Stomach smooth muscle (tissue), 2 donors: Measurements from ENCODE around the gene GSTA3.
"Not testable (repeated sequence)": the region's sequence is repeated elsewhere in the genome, so short reads cannot be mapped to it uniquely, and the experiment has no call there.

Experiments
- H3K27ac ChIP-seq: one replicate; pipeline ENCODE4 v1.7.0; 2013; ENCODE audit warnings: mild to moderate bottlenecking, low read length, inconsistent platforms
- H3K27me3 ChIP-seq, 2 donors: one replicate each; pipeline ENCODE4 v1.7.0; 2013; ENCODE audit warnings: low read length in 2 of 2; ENCODE audit not compliant: insufficient read depth in 2 of 2, control insufficient read depth in 1 of 2
- H3K36me3 ChIP-seq, 2 donors: one replicate each; pipeline ENCODE4 v1.7.0; 2013; ENCODE audit warnings: low read length in 2 of 2; ENCODE audit not compliant: control insufficient read depth in 2 of 2, insufficient read depth in 2 of 2
- H3K4me1 ChIP-seq: one replicate; pipeline ENCODE4 v1.7.0; 2013; ENCODE audit warnings: low read length; ENCODE audit not compliant: control insufficient read depth, insufficient read depth
- H3K4me3 ChIP-seq, 2 donors: one replicate each; pipeline ENCODE4 v1.7.0; 2013; ENCODE audit warnings: low read length in 2 of 2
- H3K9ac ChIP-seq, 2 donors: one replicate each; pipeline ENCODE4 v1.7.0; 2013; ENCODE audit warnings: low read length in 2 of 2, mild to moderate bottlenecking in 1 of 2
- H3K9me3 ChIP-seq, 2 donors: one replicate each; pipeline ENCODE4 v1.7.0; 2013; ENCODE audit warnings: low read length in 2 of 2; ENCODE audit not compliant: control insufficient read depth in 2 of 2
- donor health status: healthy.
- donor health status: Pancreatic carcinoma.

The GSTA3 gene

GRCh38 chr6:52868240-52868639, 41.3 kb downstream of the GSTA3 start:
- Histone ChIP-seq H3K27me3 (no peaks in the 10 kb centered on the region), H3K4me3 (no peak overlapping the region), H3K36me3 (no peaks in the 10 kb centered on the region), H3K4me1 (no peaks in the 10 kb centered on the region), H3K9me3 (no peaks in the 10 kb centered on the region), H3K9ac (no peak overlapping the region), H3K27ac (no peak overlapping the region)

- not testable (repeated sequence) for H3K27me3 ChIP-seq
These were observed 48.3 kb downstream of the GSTA3 start for GRCh38 chr6:52861151-52861550.

GRCh38 chr6:52858416-52858815, 51.1 kb downstream of the GSTA3 start:
- no peaks in the 10 kb centered on the region for H3K4me1 ChIP-seq
- H3K36me3 ChIP-seq, result no peaks in the 10 kb centered on the region
- no peak overlapping the region for H3K9ac ChIP-seq
- no peak overlapping the region for H3K27ac ChIP-seq
- no peaks in the 10 kb centered on the region for H3K9me3 ChIP-seq
- no peak overlapping the region for H3K4me3 ChIP-seq
- no peaks in the 10 kb centered on the region for H3K27me3 ChIP-seq

More at GRCh38 chr6:52861151-52861550, 48.3 kb downstream of the GSTA3 start:
- H3K9ac ChIP-seq, H3K27ac ChIP-seq, H3K36me3 ChIP-seq, H3K4me1 ChIP-seq, H3K9me3 ChIP-seq, H3K4me3 ChIP-seq: not testable (repeated sequence)

GRCh38 chr6:52856137-52856536, 53.4 kb downstream of the GSTA3 start:
- not testable (repeated sequence) for H3K27me3 ChIP-seq, H3K27ac ChIP-seq, H3K9ac ChIP-seq, H3K4me3 ChIP-seq, H3K9me3 ChIP-seq, H3K4me1 ChIP-seq, H3K36me3 ChIP-seq

GRCh38 chr6:52849137-52849536, 60.4 kb downstream of the GSTA3 start:
- no peaks in the 10 kb centered on the region for H3K36me3 ChIP-seq
- no peaks in the 10 kb centered on the region for H3K27me3 ChIP-seq
- no peaks in the 10 kb centered on the region for H3K4me1 ChIP-seq
- H3K4me3 ChIP-seq, result no peak overlapping the region
- no peak overlapping the region for H3K27ac ChIP-seq
- H3K9ac ChIP-seq, result no peak overlapping the region
- peaks cover 5 to 7% of the 10 kb centered on the region in 2 donors for H3K9me3 ChIP-seq
